Measurements from ENCODE around the gene CNGB1.

The CNGB1 gene

DNA sequence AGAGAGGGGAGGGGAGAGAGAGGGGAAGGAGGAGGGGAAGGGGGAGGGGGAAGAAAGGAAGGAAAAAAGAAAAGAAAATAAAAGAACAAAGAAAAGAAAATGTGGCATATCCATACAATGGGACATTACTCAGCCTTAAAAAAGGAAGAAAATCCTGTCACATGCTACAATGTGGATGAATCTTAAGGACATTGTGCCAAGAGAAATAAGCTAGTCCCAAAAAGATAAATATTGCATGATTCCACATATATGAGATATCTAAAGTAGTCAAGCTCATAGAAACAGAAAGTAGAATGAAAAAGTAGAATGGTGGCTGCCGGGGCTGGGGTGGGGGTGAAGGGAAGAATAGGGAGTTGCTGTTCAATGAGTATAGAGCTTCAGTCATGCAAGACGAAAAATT, 40.4 kb downstream of the CNGB1 start:
- Histone ChIP-seq H3K9me2 (replicated peaks; ENCODE audit: low read depth, low read length) (no peaks in the 10 kb centered on the region), H2AFZ (ENCODE audit: low read length) (no peak overlapping the region), H3K9ac (ENCODE audit: low read depth, low read length, poor library complexity, severe bottlenecking) (no peak overlapping the region), H3K79me2 (ENCODE audit: insufficient read depth, low read length) (no peaks in the 10 kb centered on the region), H3F3A (ENCODE audit: low read depth) (no peaks in the 10 kb centered on the region), H3K9me3 (ENCODE audit: insufficient read depth, low read depth, low read length) (no peaks in the 10 kb centered on the region), H3K4me1 (ENCODE audit: insufficient read depth, low read length, poor library complexity, severe bottlenecking) (no peaks in the 10 kb centered on the region), H4K20me1 (ENCODE audit: insufficient read depth, low read length, poor library complexity, severe bottlenecking) (no peaks in the 10 kb centered on the region), H3K27me3 (ENCODE audit: insufficient read depth, low read length, poor library complexity, severe bottlenecking) (no peaks in the 10 kb centered on the region), H3K4me3 (ENCODE audit: low read length, poor library complexity, severe bottlenecking) (no peak overlapping the region), H3K36me3 (ENCODE audit: insufficient read depth, low read length) (no peaks in the 10 kb centered on the region), H3K4me2 (ENCODE audit: low read depth, low read length, poor library complexity, severe bottlenecking) (no peak overlapping the region)
- no peak for TF ChIP-seq EZH2phosphoT487 (IDR thresholded peaks at IDR 0.05; ENCODE audit: borderline replicate concordance)
- TF ChIP-seq, protein P1, sequence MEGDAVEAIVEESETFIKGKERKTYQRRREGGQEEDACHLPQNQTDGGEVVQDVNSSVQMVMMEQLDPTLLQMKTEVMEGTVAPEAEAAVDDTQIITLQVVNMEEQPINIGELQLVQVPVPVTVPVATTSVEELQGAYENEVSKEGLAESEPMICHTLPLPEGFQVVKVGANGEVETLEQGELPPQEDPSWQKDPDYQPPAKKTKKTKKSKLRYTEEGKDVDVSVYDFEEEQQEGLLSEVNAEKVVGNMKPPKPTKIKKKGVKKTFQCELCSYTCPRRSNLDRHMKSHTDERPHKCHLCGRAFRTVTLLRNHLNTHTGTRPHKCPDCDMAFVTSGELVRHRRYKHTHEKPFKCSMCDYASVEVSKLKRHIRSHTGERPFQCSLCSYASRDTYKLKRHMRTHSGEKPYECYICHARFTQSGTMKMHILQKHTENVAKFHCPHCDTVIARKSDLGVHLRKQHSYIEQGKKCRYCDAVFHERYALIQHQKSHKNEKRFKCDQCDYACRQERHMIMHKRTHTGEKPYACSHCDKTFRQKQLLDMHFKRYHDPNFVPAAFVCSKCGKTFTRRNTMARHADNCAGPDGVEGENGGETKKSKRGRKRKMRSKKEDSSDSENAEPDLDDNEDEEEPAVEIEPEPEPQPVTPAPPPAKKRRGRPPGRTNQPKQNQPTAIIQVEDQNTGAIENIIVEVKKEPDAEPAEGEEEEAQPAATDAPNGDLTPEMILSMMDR (conservative IDR thresholded peaks at IDR 0.05; ENCODE audit: low read length): no peak

DNA sequence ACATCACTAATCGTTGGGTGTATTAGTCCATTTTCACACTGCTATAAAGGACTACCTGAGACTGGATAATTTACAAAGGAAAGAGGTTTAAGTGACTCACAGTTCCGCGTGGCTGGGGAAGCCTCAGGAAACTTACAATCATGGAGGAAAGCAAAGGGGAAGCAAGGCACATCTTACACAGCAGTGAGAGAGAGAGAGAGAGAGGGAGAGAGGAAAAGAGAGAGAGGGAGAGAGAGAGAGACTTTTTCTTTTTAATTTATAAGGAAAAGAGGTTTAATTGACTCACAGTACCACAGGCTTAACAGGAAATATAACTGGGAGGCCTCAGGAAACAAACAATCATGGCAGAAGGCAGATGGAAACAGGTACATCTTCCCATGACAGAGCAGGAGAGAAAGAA, 41.7 kb downstream of the CNGB1 start:
- no peaks in the 10 kb centered on the region for H4K20me1 ChIP-seq (ENCODE audit: insufficient read depth, low read length, poor library complexity, severe bottlenecking)
- no peak overlapping the region for H2AFZ ChIP-seq (ENCODE audit: low read length)
- H3K4me2 ChIP-seq (ENCODE audit: low read depth, low read length, poor library complexity, severe bottlenecking): no peak overlapping the region
- no peaks in the 10 kb centered on the region for H3K9me2 ChIP-seq (replicated peaks; ENCODE audit: low read depth, low read length)
- no peaks in the 10 kb centered on the region for H3K36me3 ChIP-seq (ENCODE audit: insufficient read depth, low read length)
- H3K4me1 ChIP-seq (ENCODE audit: insufficient read depth, low read length, poor library complexity, severe bottlenecking): no peaks in the 10 kb centered on the region
- no peaks in the 10 kb centered on the region for H3K27me3 ChIP-seq (ENCODE audit: insufficient read depth, low read length, poor library complexity, severe bottlenecking)
- H3K79me2 ChIP-seq (ENCODE audit: insufficient read depth, low read length): no peaks in the 10 kb centered on the region
- TF ChIP-seq, protein P1 (conservative IDR thresholded peaks at IDR 0.05; ENCODE audit: low read length): no peak
- no peak for TF ChIP-seq EZH2phosphoT487 (IDR thresholded peaks at IDR 0.05; ENCODE audit: borderline replicate concordance)
- no peak overlapping the region for H3K4me3 ChIP-seq (ENCODE audit: low read length, poor library complexity, severe bottlenecking)
- H3K9ac ChIP-seq (ENCODE audit: low read depth, low read length, poor library complexity, severe bottlenecking): no peak overlapping the region
- no peaks in the 10 kb centered on the region for H3F3A ChIP-seq (ENCODE audit: low read depth)
- no peaks in the 10 kb centered on the region for H3K9me3 ChIP-seq (ENCODE audit: insufficient read depth, low read depth, low read length)

DNA sequence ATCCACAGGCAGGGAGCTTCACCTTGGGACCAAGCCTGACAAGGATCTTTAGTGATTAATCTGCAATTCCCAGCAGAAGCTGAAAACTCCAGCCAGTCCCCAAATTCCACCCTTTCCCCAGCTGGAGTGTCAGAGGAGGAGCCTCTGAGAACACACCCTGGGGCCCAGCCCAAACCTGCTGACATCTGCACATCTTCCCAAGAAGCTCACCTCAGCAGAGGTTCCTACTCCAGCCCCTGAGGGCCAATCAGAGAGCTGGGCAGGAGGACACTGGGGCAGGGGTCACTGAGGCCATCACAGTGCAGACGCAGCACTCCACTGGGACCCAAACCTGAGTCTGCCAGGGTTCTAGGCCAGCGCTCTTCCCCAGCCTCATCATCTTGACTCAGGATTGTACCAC, 44.9 kb downstream of the CNGB1 start:
- no peaks in the 10 kb centered on the region for H3K27me3 ChIP-seq (ENCODE audit: insufficient read depth, low read length, poor library complexity, severe bottlenecking)
- no peak overlapping the region for H2AFZ ChIP-seq (ENCODE audit: low read length)
- no peaks in the 10 kb centered on the region for H4K20me1 ChIP-seq (ENCODE audit: insufficient read depth, low read length, poor library complexity, severe bottlenecking)
- H3K79me2 ChIP-seq (ENCODE audit: insufficient read depth, low read length): no peaks in the 10 kb centered on the region
- H3K9ac ChIP-seq (ENCODE audit: low read depth, low read length, poor library complexity, severe bottlenecking): no peak overlapping the region
- H3K4me3 ChIP-seq (ENCODE audit: low read length, poor library complexity, severe bottlenecking): no peak overlapping the region
- H3K4me1 ChIP-seq (ENCODE audit: insufficient read depth, low read length, poor library complexity, severe bottlenecking): no peaks in the 10 kb centered on the region
- no peaks in the 10 kb centered on the region for H3F3A ChIP-seq (ENCODE audit: low read depth)
- H3K9me2 ChIP-seq (replicated peaks; ENCODE audit: low read depth, low read length): no peaks in the 10 kb centered on the region
- H3K36me3 ChIP-seq (ENCODE audit: insufficient read depth, low read length): no peaks in the 10 kb centered on the region
- TF ChIP-seq, protein P1 (conservative IDR thresholded peaks at IDR 0.05; ENCODE audit: low read length): no peak
- no peak for TF ChIP-seq EZH2phosphoT487 (IDR thresholded peaks at IDR 0.05; ENCODE audit: borderline replicate concordance)
- H3K4me2 ChIP-seq (ENCODE audit: low read depth, low read length, poor library complexity, severe bottlenecking): no peak overlapping the region
- H3K9me3 ChIP-seq (ENCODE audit: insufficient read depth, low read depth, low read length): no peaks in the 10 kb centered on the region

Measured in Loucy (cell line).